ENCODE data around the gene CCDC69.
"Not testable (repeated sequence)": the region's sequence is repeated elsewhere in the genome, so short reads cannot be mapped to it uniquely, and the experiment has no call there.

Gene CCDC69

GRCh38 chr5:151202381-151203139, 21.3 kb downstream of the CCDC69 start:
- H3K27ac ChIP-seq: no peak overlapping the region
- H3K4me3 ChIP-seq (ENCODE audit: low read depth, low read length): no peak overlapping the region
- H3K27me3 ChIP-seq (replicated peaks): no peaks in the 10 kb centered on the region
- peak; percentile 40 for DNase-seq
- no peak for TF ChIP-seq CTCF (IDR thresholded peaks at IDR 0.05; ENCODE audit: low read depth, low read length, missing control alignments)
- in situ Hi-C loops (cut with HindIII; ENCODE audit: low pct_ligation_motif_present, low sequenced_read_pairs): no loop called here
- H3K36me3 ChIP-seq (replicated peaks): no peaks in the 10 kb centered on the region

GRCh38 chr5:151200913-151201595, 22.8 kb downstream of the CCDC69 start:
- no peak overlapping the region for H3K4me3 ChIP-seq (ENCODE audit: low read depth, low read length)
- TF ChIP-seq CTCF (IDR thresholded peaks at IDR 0.05; ENCODE audit: low read depth, low read length, missing control alignments): no peak
- DNase-seq: no peak
- in situ Hi-C loops (cut with HindIII; ENCODE audit: low pct_ligation_motif_present, low sequenced_read_pairs): no loop called here
- no peaks in the 10 kb centered on the region for H3K27me3 ChIP-seq (replicated peaks)
- H3K27ac ChIP-seq: no peak overlapping the region
- no peaks in the 10 kb centered on the region for H3K36me3 ChIP-seq (replicated peaks)

- H3K4me3 ChIP-seq (ENCODE audit: low read depth, low read length): no peak overlapping the region
- no peaks in the 10 kb centered on the region for H3K36me3 ChIP-seq (replicated peaks)
- in situ Hi-C loops (cut with HindIII; ENCODE audit: low pct_ligation_motif_present, low sequenced_read_pairs): no loop called here
- H3K27me3 ChIP-seq (replicated peaks): no peaks in the 10 kb centered on the region
- no peak for DNase-seq
- no peak overlapping the region for H3K27ac ChIP-seq
- TF ChIP-seq CTCF (IDR thresholded peaks at IDR 0.05; ENCODE audit: low read depth, low read length, missing control alignments): no peak
These were observed 24.2 kb downstream of the CCDC69 start for GRCh38 chr5:151199581-151200185.

- TF ChIP-seq CTCF (IDR thresholded peaks at IDR 0.05; ENCODE audit: low read depth, low read length, missing control alignments): no peak
- no peak overlapping the region for H3K27ac ChIP-seq
- no peak for DNase-seq
- no peaks in the 10 kb centered on the region for H3K36me3 ChIP-seq (replicated peaks)
- no peak overlapping the region for H3K4me3 ChIP-seq (ENCODE audit: low read depth, low read length)
- in situ Hi-C loops (cut with HindIII; ENCODE audit: low pct_ligation_motif_present, low sequenced_read_pairs): no loop called here
- H3K27me3 ChIP-seq (replicated peaks): no peaks in the 10 kb centered on the region
These were observed 25.0 kb downstream of the CCDC69 start for GRCh38 chr5:151198861-151199260.

- H3K27ac ChIP-seq; H3K4me3 ChIP-seq (ENCODE audit: low read depth, low read length); H3K27me3 ChIP-seq (replicated peaks); in situ Hi-C loops (cut with HindIII; ENCODE audit: low pct_ligation_motif_present, low sequenced_read_pairs); H3K36me3 ChIP-seq (replicated peaks); DNase-seq: not testable (repeated sequence)
These were observed 26.6 kb downstream of the CCDC69 start for GRCh38 chr5:151197291-151197600.

GRCh38 chr5:151196556-151197290, 27.2 kb downstream of the CCDC69 start:
- no peaks in the 10 kb centered on the region for H3K36me3 ChIP-seq (replicated peaks)
- H3K27ac ChIP-seq: no peak overlapping the region
- no peak for TF ChIP-seq CTCF (IDR thresholded peaks at IDR 0.05; ENCODE audit: low read depth, low read length, missing control alignments)
- DNase-seq: no peak
- in situ Hi-C loops (cut with HindIII; ENCODE audit: low pct_ligation_motif_present, low sequenced_read_pairs): no loop called here
- H3K4me3 ChIP-seq (ENCODE audit: low read depth, low read length): no peak overlapping the region
- no peaks in the 10 kb centered on the region for H3K27me3 ChIP-seq (replicated peaks)

All from brain microvascular endothelial cell (primary cell).